ENCODE results near the gene FAM187B.
"Not testable (repeated sequence)": the region's sequence is repeated elsewhere in the genome, so short reads cannot be mapped to it uniquely, and the experiment has no call there.

The FAM187B gene

GRCh38 chr19:35202722-35203688 is 25.5 kb downstream of the FAM187B start:
- Mint-ChIP-seq H3K27me3 (ENCODE audit: low read depth) (no peaks in the 10 kb centered on the region), H3K9me3 (peaks cover 4% of the 10 kb centered on the region), H3K36me3 (ENCODE audit: low read depth) (no peaks in the 10 kb centered on the region), H3K4me1 (ENCODE audit: low read depth) (peaks cover 57% of the 10 kb centered on the region), H3K4me3 (no peak overlapping the region), H3K27ac (peak overlapping the region; percentile 52)

DNA sequence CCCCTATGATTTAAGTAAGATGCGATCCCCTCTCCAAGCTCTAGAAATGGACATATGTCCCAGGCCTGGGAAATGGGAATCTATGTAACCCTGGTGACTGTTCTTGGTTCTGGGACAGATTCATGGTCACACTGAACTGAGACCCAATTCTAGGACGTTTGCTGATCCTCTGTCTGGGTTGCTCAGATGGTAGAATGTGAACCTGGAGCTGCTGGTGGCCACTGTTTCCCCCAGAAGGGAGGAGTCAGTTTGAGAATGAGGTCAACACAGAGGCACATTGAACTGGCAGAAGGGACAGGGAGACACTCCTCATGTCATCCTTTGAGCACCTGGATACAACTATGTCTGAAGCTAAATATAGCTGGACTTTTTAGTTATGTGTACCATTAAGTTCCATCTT is 29.1 kb downstream of the FAM187B start:
- Mint-ChIP-seq H3K27ac (no peak overlapping the region), H3K9me3 (no peaks in the 10 kb centered on the region), H3K4me3 (no peak overlapping the region), H3K27me3 (ENCODE audit: low read depth) (peaks cover 11% of the 10 kb centered on the region), H3K36me3 (ENCODE audit: low read depth) (peaks cover 1% of the 10 kb centered on the region), H3K4me1 (ENCODE audit: low read depth) (peaks cover 30% of the 10 kb centered on the region)

- not testable (repeated sequence) for H3K9me3 Mint-ChIP-seq; H3K27ac Mint-ChIP-seq; H3K4me3 Mint-ChIP-seq; H3K36me3 Mint-ChIP-seq (ENCODE audit: low read depth)
- H3K4me1 Mint-ChIP-seq (ENCODE audit: low read depth): peaks cover 14% of the 10 kb centered on the region
- H3K27me3 Mint-ChIP-seq (ENCODE audit: low read depth): peaks cover 19% of the 10 kb centered on the region
Observed at GRCh38 chr19:35196861-35197260, 31.7 kb downstream of the FAM187B start.

GRCh38 chr19:35195830-35196229 is 32.7 kb downstream of the FAM187B start:
- Mint-ChIP-seq H3K4me3 (no peak overlapping the region), H3K9me3 (peaks cover 7% of the 10 kb centered on the region), H3K4me1 (ENCODE audit: low read depth) (peaks cover 10% of the 10 kb centered on the region), H3K27ac (no peak overlapping the region), H3K36me3 (ENCODE audit: low read depth) (peaks cover 3% of the 10 kb centered on the region), H3K27me3 (ENCODE audit: low read depth) (peaks cover 20% of the 10 kb centered on the region)

DNA sequence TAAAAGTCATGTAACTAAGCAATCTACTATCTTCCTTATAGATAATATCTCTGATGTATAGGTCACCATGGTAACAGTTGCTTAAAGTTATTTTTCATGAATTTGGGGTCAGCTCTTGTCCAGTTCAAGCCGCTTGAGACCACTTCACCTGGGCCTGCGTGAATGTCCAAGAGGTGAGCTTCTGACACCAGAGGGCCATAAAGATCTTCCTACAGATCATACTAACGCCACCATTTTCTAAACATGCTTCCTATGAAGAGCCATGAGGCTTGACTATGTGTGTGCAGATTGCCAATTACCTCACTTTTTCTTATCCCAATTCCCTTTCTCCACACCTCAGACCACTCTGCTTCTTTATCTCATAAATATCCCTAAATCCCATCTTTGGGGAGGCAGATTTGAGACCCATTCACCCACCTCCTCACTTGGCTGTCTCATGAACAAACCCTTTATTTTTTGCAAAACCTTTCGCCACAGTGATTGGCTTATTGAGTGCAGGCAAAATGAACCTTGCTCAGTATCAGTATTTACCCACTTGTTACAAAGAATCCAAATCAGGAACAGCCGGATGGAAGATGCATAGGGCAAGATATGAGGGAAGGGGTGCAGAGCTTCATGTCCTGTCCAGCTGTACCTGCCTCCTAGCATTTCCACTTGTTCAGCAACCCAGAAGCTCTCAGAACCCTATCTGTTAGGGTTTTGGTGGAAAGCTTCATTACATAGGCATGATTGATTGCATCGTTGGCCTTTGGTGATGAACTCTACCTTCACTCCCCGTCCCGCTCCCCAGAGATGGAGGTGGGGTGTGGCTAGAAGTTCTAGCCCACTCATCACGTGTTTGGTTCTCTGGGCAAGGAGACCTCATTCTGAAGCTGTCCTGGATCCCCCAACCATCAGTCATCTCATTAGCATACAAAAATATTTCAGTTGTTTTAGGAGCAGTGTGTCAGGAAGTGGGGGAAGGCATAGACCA is 34.2 kb downstream of the FAM187B start:
- Mint-ChIP-seq H3K4me3 (no peak overlapping the region), H3K4me1 (ENCODE audit: low read depth) (peaks cover 5% of the 10 kb centered on the region), H3K9me3 (peaks cover 7% of the 10 kb centered on the region), H3K27ac (no peak overlapping the region), H3K27me3 (ENCODE audit: low read depth) (peaks cover 30% of the 10 kb centered on the region), H3K36me3 (ENCODE audit: low read depth) (peaks cover 3% of the 10 kb centered on the region)

GRCh38 chr19:35184884-35185283 is 43.7 kb downstream of the FAM187B start:
- Mint-ChIP-seq H3K4me1 (ENCODE audit: low read depth) (peaks cover 1% of the 10 kb centered on the region), H3K4me3 (no peak overlapping the region), H3K9me3 (no peaks in the 10 kb centered on the region), H3K36me3 (ENCODE audit: low read depth) (no peaks in the 10 kb centered on the region), H3K27ac (no peak overlapping the region), H3K27me3 (ENCODE audit: low read depth) (peaks cover 17% of the 10 kb centered on the region)

DNA sequence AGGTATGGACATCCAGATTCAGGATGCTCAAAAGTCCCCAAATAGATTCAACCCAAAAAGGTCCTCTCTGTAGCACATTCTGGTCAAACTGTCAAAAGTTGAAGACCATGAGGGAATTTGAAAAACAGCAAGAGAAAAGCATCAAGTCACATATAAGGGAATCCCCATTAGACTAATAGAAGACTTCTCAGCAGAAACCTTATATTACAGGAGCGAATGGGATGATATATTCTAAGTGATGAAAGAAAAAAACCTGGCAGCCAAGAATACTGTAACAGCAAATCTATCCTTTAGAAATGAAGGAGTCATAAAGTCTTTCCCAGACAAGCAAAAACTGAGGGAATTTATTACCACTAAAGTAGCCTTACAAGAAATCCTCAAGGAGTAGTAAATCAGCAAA is 44.3 kb downstream of the FAM187B start:
- Mint-ChIP-seq H3K36me3 (ENCODE audit: low read depth) (no peaks in the 10 kb centered on the region), H3K27ac (no peak overlapping the region), H3K9me3 (no peaks in the 10 kb centered on the region), H3K4me1 (ENCODE audit: low read depth) (peaks cover 4% of the 10 kb centered on the region), H3K27me3 (ENCODE audit: low read depth) (peaks cover 14% of the 10 kb centered on the region), H3K4me3 (no peak overlapping the region)

DNA sequence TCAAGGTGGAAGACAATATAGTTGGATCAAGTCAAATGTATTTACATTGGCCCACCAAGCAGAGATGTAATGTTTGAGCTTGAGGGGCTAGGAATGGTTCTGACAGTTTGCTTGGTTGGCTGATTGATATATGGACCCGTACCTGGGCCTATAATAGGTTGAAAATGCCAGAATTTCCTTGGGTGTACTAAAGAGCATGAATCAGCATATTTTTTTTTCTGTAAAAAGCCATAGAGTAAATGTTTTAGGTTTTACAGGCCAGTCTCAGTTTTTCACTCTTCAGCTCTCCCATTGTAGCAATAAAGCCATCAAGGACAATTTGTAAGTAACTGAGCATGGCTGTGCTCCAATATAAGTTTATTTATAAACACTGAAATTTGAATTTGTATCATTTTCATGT is 47.2 kb downstream of the FAM187B start:
- H3K27ac Mint-ChIP-seq: no peak overlapping the region
- peaks cover 3% of the 10 kb centered on the region for H3K27me3 Mint-ChIP-seq (ENCODE audit: low read depth)
- H3K9me3 Mint-ChIP-seq: peaks cover 12% of the 10 kb centered on the region
- peaks cover 6% of the 10 kb centered on the region for H3K36me3 Mint-ChIP-seq (ENCODE audit: low read depth)
- H3K4me1 Mint-ChIP-seq (ENCODE audit: low read depth): peaks cover 17% of the 10 kb centered on the region
- no peak overlapping the region for H3K4me3 Mint-ChIP-seq

DNA sequence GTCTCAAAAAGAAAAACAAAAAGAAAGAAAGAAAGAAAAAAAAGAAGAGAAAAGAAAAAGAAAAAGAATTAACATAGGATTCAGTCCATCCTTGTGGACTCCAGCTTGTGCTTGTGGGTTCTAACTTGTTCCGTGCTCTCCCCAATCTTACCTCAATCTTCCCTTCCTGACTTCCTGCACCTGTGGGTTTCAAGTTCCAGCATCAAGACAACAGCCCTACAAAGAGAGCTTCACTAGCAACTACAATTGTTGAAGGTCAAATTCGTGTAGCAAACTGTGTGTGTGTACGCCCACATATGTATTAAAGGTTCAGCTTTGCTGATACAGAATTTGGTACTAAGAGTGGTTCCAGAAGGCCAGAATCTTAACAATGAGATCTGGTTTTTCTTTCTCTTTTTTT is 48.7 kb downstream of the FAM187B start:
- Mint-ChIP-seq H3K4me3 (peak overlapping the region; percentile 9), H3K27me3 (ENCODE audit: low read depth) (no peaks in the 10 kb centered on the region), H3K9me3 (peaks cover 12% of the 10 kb centered on the region), H3K36me3 (ENCODE audit: low read depth) (peaks cover 9% of the 10 kb centered on the region), H3K4me1 (ENCODE audit: low read depth) (peaks cover 20% of the 10 kb centered on the region), H3K27ac (no peak overlapping the region)

DNA sequence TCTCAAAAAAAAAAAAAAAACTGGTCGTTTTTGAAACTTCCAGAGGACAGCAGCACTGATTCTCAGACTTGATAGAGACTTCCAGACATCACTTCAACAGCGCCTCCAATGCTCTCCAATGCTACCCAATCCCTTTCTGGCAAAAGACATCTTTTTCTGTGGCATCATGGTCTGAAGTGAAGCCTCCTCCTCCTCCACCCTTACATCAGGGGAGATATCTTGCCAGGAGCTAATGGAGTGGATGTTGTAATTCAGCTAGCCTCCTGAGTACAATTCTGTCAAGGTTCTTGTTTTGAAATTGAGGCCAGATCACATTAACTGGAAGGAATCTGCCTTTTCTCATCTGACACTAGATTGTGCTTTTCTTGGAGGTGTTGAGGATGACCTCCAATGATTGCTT is 49.8 kb downstream of the FAM187B start:
- peaks cover 20% of the 10 kb centered on the region for H3K4me1 Mint-ChIP-seq (ENCODE audit: low read depth)
- no peak overlapping the region for H3K4me3 Mint-ChIP-seq
- peaks cover 12% of the 10 kb centered on the region for H3K9me3 Mint-ChIP-seq
- peaks cover 14% of the 10 kb centered on the region for H3K36me3 Mint-ChIP-seq (ENCODE audit: low read depth)
- H3K27me3 Mint-ChIP-seq (ENCODE audit: low read depth): no peaks in the 10 kb centered on the region
- no peak overlapping the region for H3K27ac Mint-ChIP-seq

DNA sequence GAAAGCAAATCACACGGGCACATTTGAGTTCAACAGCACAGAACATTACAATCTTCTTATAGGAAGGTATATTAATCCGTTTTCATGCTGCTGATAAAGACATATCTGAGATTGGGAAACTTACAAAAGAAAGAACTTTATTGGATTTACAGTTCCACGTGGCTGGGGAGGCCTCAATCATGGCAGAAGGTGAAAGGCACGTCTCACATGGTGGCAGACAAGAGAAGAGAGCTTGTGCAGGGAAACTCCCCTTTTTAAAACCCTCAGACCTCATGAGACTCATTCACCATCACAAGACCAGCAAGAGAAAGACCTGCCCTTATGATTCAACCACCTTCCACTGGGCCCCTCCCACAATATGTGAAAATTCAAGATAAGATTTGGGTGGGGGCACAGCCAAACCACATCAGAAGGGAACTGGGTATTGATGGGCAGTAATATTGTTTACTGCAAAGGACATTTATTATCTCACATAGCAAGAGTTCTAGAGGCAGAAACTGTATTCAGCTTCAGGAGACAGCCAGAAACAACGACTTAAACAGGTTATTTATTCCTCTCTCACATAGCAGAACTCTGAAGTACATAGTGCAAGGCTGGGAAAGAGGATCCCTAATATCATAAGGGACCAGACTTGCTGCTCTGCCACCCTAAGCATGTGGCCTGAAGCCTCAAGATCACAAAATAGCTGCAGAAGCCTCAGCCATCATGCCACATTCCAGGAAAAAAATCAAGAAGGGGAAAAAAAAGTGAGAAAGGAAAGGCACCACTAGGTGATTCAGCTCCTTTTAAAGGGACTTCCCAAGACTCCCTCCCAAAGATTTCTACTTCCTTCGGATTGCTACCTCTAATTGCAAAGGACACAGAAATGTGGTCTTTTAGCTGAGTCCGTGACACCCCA is 50.9 kb downstream of the FAM187B start:
- Mint-ChIP-seq H3K27ac (no peak overlapping the region), H3K36me3 (ENCODE audit: low read depth) (peaks cover 23% of the 10 kb centered on the region), H3K4me1 (ENCODE audit: low read depth) (peaks cover 20% of the 10 kb centered on the region), H3K4me3 (no peak overlapping the region), H3K9me3 (peaks cover 12% of the 10 kb centered on the region), H3K27me3 (ENCODE audit: low read depth) (no peaks in the 10 kb centered on the region)

- H3K36me3 Mint-ChIP-seq (ENCODE audit: low read depth): peaks cover 29% of the 10 kb centered on the region
- H3K9me3 Mint-ChIP-seq: peaks cover 12% of the 10 kb centered on the region
- no peaks in the 10 kb centered on the region for H3K27me3 Mint-ChIP-seq (ENCODE audit: low read depth)
- peaks cover 25% of the 10 kb centered on the region for H3K4me1 Mint-ChIP-seq (ENCODE audit: low read depth)
- no peak overlapping the region for H3K27ac Mint-ChIP-seq
- no peak overlapping the region for H3K4me3 Mint-ChIP-seq
Observed at GRCh38 chr19:35176181-35176570, 52.4 kb downstream of the FAM187B start.

All from T-helper 1 cell treated with Interleukin-12 subunit alpha and Interleukin-12 subunit beta and Interleukin-4 antibody, amounts not matched to agents 30 μg/mL and 1 μg/mL, for 36 hours (primary cell).